Measurements from ENCODE around the gene ELL3.
"Not testable (repeated sequence)": the region's sequence is repeated elsewhere in the genome, so short reads cannot be mapped to it uniquely, and the experiment has no call there.

Gene ELL3

DNA sequence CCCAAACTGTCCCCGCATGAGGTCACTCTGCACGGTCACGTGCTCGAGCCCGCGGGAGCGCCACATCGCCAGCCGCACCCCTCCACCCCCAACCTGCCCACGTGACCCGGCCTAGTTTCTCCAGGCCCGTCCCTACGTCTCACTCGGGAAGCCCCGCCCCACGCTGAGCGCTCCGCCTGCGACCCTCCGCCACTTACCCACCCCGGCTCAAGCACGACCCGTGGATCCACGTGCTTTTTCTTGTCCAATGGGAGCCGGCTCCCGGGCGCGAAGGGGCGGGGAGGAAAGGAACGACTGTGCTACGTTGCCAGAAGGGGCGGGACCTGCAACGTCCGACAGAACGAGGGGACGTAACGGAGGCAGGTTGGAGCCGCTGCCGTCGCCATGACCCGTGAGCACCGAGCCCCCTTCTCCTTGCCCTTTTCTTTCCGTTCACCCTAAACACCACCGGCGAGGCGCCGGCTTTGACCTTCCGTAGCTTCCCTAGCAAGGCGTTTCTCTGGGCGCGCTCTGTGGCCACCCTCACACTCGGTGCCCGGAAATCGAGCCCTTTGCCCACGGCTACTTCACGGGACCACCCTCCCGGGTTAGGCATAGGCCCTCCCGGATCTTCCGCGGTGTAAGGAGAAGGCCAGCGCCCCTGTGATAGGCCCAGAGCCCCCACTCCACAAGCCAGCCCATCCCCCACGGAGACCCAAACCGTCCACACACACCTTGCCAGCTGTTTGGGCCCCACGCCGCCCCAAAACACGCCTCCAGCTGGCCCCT is 15.4 kb upstream of the ELL3 start, which contains the start of gene SERF2:
TSS of gene SERF2 (plus strand) at position 328 of the 768 bp plus-strand sequence. CDS start at position 385, 57 bp downstream.
- DNase-seq (ENCODE audit: low read depth): peak; percentile 100

DNA sequence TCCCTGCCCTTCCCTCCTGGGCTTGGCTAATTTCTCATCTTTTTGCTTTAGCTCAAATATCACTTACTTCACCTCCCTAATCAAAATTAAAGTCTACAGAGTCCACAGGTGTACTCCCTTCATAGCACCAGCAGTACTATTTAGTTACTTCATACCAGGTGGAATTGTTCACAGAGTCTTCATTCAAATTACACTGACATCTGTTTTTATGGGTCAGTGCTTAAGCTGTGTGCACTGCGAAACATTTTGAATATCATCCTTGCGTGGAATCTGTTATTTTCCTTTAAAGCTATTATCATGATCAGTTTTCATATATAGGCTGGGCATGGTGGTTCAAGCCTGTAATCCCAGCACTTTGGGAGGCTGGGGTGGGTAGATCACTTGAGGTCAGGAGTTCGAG is 12.6 kb upstream of the ELL3 start:
- DNase-seq (ENCODE audit: low read depth): no peak

DNA sequence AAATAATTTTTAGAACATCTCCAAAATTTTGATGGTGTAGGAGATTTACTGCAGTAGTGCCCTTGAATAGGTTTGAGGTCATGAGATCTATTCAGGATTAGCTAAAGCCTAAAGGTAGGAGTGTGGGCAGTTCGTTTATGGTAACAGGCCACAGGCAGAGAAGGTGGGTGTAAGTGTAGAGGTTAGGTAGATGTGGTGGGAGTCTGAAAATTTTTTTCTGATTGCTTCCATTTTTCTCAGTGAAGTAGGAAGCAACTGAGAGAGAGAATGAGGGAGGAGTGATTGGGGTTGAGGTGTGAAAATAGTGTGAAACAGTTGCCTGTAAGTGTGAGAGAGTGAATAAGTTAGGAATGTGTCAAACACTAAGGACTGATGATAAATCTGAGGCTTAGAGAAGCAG is 2.2 kb upstream of the ELL3 start:
- DNase-seq (ENCODE audit: low read depth): no peak

DNA sequence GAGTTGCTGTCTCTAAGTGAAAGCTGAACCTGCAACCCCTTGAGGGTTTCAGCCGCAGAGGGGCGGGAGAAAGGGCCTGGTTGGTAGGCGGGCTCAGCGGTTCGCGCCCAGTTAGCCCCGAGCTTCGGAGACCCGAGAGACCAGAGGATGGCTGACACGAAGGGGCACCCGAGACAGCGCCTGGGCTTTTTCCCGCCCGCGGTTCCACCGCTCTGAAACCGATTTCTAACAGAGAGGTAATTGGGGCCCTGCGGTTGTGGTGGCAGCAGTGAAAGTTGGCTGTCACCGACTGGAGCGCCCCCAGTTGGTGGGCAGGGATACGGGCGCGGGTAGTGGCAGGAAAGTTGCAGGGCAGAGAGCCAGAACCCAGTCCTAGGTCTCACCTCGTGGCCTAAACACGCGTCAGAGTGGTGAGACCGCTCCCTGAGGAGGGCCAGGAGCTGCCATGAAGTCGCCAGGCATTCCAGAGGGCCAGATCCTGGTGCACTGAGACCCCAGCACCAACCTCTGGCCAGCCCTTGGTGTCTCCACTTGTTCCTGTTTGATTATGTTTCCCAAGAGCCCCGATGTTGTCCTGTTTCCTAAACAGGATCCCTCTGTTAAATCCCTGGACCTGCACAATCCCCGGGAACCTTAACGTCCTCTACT is 625 bp upstream of the ELL3 start:
- peak; percentile 82 for DNase-seq (ENCODE audit: low read depth)

DNA sequence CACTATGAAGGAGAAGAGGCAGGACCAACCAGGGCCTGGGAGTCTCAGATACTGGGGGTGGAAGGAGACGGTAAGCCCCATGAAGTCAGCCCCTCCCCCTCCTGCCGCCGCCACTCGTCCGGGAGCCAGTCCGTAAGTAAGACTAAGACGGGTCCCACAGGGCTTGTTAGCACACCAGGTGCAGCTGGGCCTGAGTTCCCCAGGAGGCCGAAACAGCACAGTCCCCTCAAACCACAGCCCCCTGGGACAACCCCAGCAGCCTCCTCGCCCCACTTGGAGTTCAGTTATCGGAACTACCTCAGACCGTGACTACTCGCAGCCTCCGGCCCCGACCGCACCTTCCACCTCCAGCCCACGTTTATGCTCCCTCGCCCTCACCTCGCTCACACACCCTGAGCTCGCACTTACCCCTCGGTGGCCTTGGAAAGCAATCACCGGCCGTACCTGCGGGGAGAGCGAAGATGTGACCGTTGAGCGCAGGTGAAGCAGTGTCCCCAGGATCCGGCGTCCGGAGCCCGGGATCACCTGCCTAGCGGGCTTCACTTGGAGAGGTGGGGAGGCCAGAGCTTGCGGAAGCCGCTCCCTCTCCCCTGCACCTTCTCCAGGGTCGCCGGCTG is 557 bp downstream of the ELL3 start:
- DNase-seq (ENCODE audit: low read depth): no peak

DNA sequence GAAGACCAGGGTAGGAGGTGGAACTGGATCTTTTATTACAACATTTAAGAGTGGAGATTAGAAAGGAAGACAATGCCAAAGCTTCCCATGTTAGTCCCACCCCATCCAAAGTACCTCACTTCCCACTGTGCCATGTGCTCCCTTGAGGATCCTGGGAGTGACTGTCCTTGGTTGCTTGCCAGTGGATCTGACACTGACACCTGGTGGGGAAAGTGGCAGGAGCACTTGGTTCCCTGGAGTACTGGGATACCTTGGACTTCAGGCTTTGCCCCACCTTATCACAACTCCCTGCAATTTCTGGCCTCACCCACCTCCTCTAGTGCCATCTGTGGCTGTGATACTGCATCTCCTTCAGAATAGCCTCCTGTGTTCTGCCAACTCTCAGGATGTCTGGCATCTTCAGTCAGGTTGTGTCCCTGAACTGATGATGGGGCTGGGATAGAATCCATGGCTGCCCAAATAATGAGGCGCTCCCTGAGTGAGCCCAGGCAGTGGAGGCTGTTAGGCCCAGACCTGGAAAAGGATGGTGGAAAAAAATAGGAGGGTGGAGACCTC is 1.3 kb downstream of the ELL3 start:
- no peak for DNase-seq (ENCODE audit: low read depth)

DNA sequence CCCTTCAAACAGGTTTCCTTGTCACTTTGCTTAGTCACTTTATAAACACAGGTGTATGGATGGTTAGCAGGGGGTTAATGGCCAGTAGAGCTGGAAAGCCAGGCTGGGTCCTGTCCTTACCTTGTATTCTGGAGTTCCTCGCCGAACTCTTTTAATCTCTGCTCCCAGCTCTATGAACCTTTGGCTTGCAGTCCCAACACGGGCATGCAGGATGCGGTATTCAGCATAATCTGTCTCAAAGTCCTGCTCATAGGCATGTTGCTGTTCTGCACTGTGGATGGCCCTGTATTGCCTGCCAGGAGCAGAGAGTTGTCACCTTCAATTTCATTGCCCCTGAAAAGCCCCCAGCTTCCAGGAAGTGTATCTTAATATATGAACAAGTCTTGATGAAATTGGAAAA is 2.7 kb downstream of the ELL3 start:
- no peak for DNase-seq (ENCODE audit: low read depth)

DNA sequence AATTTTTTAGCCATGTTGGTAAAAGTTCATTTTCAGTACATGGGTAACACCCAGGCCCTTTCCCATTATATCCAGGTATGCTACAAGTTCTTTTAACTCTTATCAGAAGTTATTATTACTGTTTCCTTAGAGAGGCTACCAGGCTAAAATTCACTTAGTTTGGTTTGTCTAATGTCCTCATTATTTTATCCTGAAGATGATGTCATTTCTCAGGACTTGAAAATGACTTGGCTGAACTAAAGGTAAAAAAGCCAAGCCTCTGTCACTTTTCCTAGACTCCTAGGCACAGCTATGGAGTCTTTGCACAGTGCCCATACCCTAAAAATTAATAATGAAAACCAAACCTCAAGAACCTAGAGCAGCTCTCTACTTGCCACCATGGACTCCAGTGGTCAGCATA is 4.1 kb downstream of the ELL3 start:
- no peak for DNase-seq (ENCODE audit: low read depth)

DNA sequence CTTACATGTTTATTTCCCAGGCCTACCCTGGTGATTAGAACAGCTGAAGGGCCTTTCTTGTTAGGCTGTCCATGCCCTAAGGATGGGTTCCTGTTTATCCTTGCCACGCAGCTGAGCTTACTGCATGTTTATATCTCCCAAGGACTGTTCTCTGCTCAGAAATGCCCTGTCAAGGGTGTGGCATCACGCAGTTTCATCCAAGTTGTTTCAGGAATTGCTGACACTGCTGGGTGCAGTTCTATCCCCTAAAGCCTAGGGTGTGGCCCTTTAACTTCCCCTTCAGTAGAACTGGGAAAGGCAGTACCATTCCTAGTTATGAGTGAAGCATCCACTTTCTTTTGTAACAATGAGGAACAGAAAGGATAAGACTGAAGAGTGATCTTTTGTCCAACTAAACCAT is 5.0 kb downstream of the ELL3 start:
- no peak for DNase-seq (ENCODE audit: low read depth)

DNA sequence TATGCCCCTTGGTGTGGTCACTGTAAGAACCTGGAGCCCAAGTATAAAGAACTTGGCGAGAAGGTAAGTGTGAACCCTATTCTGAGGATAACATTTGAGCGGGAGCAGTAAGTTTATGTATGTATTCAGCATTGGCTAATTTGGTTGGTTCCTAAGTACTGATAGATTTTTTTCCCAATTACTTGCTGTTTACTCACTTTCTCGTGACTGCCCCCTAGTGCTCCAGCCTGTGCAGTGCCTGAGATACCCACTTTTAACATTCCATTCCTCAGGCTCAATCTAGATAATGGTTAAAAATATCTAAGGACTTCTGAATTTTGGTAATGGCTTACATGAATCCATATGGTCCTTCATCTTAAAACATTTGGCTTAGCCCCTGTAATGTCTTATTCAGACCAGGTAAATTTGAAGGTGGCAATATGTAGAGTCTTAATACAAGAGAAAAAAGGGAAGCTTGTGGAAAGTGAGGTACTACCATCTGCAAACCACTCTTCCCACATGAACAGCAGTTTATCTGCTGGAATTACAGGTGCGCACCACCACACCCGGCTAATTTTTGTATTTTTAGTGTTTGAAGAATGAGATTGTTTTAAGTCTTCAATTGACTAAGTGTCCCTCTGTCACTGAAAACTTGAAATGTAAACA is 7.1 kb downstream of the ELL3 start:
- DNase-seq (ENCODE audit: low read depth): no peak

DNA sequence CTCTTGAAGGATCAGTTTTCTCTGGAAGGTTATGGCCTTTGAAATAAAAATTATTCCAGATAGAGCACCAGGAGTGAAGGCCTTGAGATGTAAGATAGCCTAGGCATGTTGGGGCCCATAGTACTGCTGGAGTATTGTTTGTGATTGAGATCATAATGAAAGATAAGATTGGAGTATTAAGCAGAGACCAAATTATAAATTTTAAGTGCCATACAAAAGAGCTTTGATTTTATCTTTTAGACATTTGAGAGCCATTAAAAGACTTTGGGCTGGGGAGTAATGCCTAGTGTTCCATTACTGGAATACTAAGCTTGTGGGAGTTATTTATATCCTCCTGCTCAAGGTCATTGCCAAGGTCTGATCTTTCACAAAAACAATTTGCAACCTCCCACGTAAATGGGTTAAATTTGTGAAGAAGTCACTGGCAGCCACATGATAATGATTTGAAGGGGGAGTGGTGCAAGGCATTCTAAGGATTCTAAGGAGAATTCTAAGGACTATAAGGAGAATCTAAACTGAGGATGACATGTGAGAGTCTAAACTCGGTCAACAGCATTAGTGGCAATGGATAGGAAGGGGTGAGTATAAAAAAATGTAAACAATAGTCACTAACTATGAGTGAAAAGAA is 12.8 kb downstream of the ELL3 start:
- no peak for DNase-seq (ENCODE audit: low read depth)

DNA sequence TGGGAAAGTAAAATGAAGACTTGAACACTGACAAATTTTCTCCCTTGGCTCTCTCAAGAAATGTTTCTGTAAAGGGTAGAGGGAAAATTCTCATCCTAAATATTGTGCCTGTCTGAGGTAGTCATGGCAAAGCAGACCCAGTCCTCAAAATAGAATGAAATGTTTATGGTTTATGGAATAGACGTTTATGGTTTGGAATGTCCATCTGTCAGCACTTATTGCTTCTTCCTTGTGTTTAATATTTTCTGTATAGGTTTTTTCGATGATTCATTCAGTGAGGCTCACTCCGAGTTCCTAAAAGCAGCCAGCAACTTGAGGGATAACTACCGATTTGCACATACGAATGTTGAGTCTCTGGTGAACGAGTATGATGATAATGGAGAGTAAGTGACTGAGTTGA is 13.9 kb downstream of the ELL3 start:
- no peak for DNase-seq (ENCODE audit: low read depth)

DNA sequence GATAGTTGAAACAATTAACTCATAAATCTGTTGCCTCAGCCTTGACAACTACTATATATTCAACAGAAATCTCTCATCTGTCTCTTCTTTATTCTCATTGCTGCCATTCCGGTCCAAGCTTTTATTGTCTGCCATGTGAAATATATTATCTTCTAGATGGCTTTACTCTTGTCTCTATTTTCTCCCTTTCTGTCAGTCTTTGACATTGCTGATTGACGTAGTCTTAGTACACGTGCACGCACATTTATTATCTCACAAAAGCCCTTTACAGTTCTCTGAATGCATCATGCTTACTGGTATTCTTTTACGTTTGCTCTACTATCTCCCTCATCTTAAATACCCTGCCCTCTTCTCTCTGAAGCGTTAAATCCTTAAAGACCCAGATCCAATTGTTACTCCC is 24.9 kb downstream of the ELL3 start:
- no peak for DNase-seq (ENCODE audit: low read depth)

DNA sequence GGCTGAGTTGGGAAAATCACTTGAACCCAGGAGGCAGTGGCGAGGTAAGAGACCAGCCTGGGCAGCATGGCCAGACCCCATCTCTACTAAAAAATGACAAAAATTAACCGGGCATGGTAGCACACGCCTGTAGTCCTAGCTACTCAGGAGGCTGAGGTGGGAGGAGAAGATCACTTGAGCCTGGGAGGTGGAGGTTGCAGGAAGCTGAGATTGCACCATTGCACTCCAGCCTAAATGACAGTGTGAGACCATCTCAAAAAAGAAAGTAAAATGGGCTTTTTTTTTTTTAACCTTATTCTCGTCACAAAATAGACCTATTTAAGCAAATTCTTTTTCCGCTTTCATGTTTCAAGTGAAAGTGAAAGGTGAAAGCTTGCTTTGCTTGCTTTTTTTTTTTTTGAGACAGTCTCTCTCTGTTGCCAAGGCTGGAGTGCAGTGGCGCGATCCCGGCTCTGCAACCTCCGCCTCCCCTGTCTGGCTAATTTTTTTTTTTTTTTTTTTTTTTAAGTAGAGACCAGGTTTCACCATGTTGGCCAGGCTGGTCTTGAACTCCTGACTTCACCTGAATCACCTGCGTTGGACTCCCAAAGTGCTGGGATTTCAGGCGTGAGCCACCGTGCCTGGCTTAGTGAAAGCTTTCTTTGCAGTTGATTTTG is 26.9 kb downstream of the ELL3 start:
- peak; percentile 30 for DNase-seq (ENCODE audit: low read depth)

DNA sequence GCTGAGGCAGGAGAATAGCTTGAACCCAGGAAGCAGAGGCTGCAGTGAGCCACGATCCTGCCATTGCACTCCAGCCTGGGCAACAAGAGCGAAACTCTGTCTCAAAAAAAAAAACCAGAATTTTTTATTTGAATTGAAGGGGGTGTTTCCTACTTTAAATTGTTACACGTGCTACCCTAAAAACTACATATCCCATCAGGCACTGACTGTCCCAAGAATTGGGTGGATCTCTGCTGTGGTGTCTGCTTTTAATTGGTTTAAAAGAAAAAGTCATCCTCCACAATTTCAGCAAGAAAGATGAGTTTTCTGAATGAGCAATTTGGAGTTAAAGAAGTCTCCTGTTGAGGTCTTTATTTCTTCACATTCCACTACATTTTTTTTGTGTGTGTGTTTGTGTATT is 28.4 kb downstream of the ELL3 start:
- DNase-seq (ENCODE audit: low read depth): no peak

DNA sequence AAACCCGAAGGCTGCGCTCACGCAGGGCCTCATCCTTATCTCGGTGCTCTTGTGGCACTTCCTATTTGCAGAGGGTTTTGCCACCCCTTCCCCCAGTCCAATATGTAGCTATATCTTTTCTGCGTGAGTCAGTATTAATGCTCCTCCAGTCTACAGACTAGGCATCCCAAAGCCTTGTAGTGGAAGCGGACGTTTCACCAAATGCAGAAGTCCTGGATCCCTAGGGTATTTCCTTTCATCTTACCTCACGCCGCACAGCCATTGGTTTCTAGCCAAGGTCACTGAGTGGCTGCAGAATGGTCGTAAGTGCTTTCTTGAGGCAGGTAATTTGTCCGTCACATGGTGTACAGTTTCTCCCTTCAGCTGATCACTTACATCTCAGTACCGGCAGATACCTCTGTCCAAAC is 29.9 kb downstream of the ELL3 start:
- peak; percentile 17 for DNase-seq (ENCODE audit: low read depth)

DNA sequence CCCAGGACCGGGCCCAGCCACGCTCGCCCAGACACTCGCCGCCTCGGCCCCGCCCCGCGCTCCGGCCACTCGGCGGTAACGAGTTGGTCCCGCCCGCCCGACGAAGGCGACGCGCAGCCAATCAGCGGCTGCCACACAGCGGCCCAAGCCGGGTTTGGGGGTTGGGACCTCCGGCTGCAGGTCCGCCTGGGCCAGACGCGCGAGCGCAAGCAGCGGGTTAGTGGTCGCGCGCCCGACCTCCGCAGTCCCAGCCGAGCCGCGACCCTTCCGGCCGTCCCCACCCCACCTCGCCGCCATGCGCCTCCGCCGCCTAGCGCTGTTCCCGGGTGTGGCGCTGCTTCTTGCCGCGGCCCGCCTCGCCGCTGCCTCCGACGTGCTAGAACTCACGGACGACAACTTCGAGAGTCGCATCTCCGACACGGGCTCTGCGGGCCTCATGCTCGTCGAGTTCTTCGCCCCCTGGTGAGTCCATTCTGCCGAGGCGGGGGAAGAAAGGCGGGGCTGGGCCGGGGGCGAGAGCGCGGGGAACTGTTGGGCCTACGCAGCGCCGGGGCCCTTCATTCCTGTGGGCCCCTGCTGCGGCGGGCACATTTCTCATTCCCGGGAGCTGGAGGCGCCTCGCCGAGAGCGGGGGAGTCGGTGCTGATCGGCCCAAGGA is 30.4 kb downstream of the ELL3 start, which contains the start of gene PDIA3:
TSS of gene PDIA3 (plus strand) at position 194 of the 658 bp plus-strand sequence. CDS start at position 296, 102 bp downstream.
- DNase-seq (ENCODE audit: low read depth): peak; percentile 86

DNA sequence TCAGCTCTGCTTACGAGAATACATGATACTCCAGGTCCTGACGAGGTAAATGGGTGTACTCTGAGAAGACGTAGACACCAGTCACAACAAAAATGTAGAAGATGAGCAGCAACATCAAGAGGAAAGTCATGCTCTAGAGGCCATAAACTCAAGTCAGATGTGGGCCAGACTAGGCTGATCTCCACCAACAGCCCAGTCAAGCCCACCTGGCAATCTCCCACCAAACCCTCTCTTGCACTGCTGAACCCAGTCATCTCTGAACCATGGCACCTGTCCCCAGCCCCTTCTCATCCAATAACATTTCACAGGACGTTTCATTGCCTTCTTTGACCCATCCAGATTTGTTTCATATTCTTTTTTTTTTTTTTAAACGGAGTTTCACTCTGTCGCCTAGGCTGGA is 41.4 kb downstream of the ELL3 start:
- no peak for DNase-seq (ENCODE audit: low read depth)

DNA sequence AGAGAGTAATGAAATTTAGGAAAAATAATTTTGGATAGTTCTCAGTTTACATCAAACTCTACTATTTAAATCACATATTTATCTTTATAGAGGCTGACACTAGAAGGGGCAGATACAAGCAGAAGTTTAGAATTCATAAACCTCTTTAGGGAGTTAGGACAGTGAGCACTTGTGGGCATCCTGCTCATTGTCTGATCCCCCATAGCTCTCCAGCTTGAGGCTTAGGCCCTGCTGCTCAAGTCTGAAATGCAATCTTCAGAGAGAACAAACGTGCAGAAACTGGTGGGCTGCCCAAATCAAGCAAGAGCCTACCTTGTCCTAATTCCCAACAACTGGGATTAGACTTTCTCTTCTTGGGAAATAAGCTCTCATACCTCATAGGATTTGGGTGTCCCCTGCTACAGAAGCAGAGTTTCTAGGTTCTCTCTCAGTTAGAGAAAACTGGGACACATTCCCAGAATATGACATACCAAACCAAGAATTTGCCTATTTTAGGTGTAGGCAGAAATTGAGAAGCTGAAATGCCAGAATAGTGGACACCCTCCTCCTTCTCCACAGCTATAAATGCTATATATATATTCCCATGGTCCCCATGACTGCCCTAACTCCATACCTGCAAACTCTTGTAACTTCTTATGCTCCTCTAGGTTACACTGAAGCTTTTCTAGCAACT is 48.6 kb downstream of the ELL3 start:
- DNase-seq (ENCODE audit: low read depth): not testable (repeated sequence)

DNA sequence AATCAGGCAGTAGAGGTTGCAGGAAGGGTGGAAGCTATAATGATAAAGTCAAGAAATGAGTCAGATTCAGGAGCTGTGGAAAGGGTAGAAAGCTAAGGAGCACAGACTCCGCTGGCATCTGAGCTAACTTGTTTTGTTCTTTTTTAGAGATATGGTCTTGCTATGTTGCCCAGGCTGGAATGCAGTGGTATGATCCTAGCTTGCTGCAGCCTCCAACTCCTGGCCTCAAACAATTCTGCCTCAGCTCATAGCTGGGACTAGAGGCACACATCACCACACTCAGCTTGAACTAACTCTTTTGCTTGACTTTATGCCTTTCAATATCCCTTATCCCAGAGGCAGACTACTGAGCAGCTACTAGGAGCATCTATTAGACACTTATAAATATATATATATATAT is 50.5 kb downstream of the ELL3 start:
- DNase-seq (ENCODE audit: low read depth): not testable (repeated sequence)

All from activated T-cell treated with anti-CD3 and anti-CD28 coated beads for 24 hours (primary cell).